ENCODE results near the gene SLC66A1.

GRCh38 chr1:19317126-19317910 is 5.2 kb downstream of the SLC66A1 start:
- no peak for TF ChIP-seq TAF1 (IDR thresholded peaks at IDR 0.05; ENCODE audit: borderline replicate concordance, insufficient read depth, low read length)
- no peak for TF ChIP-seq POLR2AphosphoS5 (IDR thresholded peaks at IDR 0.05; ENCODE audit: low read depth, low read length)
- no peak for TF ChIP-seq REST (IDR thresholded peaks at IDR 0.05; ENCODE audit: insufficient read depth in 1 of 2, low read depth in 2 of 2, low read length in 2 of 2)
- no peak for TF ChIP-seq SIN3A (IDR thresholded peaks at IDR 0.05; ENCODE audit: borderline replicate concordance, insufficient read depth, low read length)
